GM12878 (cell line): ENCODE data around the gene MUC5AC. TPM values are rescaled to one million over a fixed set of nuclear protein-coding genes. Genes with fewer than 3 reads are reported as not detected.

Source experiments
- ATAC-seq: fragments of 200-7000 bp; cut with Tn5 transposase; 3 replicates; pipeline ENCODE4 v1.9.1; 2020; ENCODE audit warnings: mild to moderate bottlenecking, moderate library complexity
- BruUV-seq: library from RNA; stranded (reverse); fragments of 400-500 nt; replicated peaks from 2 replicates; lab custom pipeline; 2021; lab: Mats Ljungman, UMichigan
- CTCF ChIA-PET: fragments of 300-600 bp; sonication (Branson Sonifier 250); formaldehyde crosslinking; extraction: SDS; loops from one replicate; lab custom pipeline; 2021; ENCODE audit warnings: inconsistent platforms; lab: Yijun Ruan, JAX
- POLR2A ChIA-PET: fragments of 350-600 bp; formaldehyde crosslinking; extraction: SDS; loops from one replicate; lab custom pipeline; 2021; ENCODE audit warnings: inconsistent platforms; lab: Charles Lee
- RAD21 ChIA-PET: fragments of 300-600 bp; sonication (Branson Sonifier 250); formaldehyde crosslinking; loops from one replicate; lab custom pipeline; 2023; ENCODE audit warnings: antibody characterized with exemption; ENCODE audit not compliant: unreplicated experiment; lab: Charles Lee
- SMC1A ChIA-PET: fragments of 300-600 bp; sonication (Branson Sonifier 250); formaldehyde crosslinking; loops from one replicate; lab custom pipeline; 2023; ENCODE audit not compliant: unreplicated experiment, uncharacterized antibody; lab: Charles Lee
- DNase-seq: peaks from one replicate; pipeline ENCODE4 v3.0.0-alpha.2; 2011; ENCODE audit warnings: low read depth, low spot score
- FAIRE-seq: peaks from 3 replicates; lab custom pipeline; 2011; peaks lifted over from hg19 to GRCh38; lab: Jason Lieb, UNC
- H2AFZ ChIP-seq: 2 replicates; pipeline ENCODE4 v1.6.0; 2011; ENCODE audit warnings: low read depth, low read length, control low read depth; ENCODE audit not compliant: control insufficient read depth
- H3K27ac ChIP-seq: 2 replicates; pipeline ENCODE4 v1.5.1; 2011; ENCODE audit warnings: control low read depth; ENCODE audit not compliant: control insufficient read depth, insufficient read depth
- H3K27me3 ChIP-seq, 2 experiments: replicated peaks in 1 of 2; 2 replicates each; pipeline versions ENCODE4 v1.6.0 to v1.6.1; 2011; ENCODE audit warnings: low read length in 1 of 2; ENCODE audit not compliant: control insufficient read depth in 2 of 2, insufficient read depth in 2 of 2
- H3K36me3 ChIP-seq, 2 experiments: 2 replicates each; pipeline ENCODE4 v1.5.1; 2011; ENCODE audit warnings: low read length in 1 of 2; ENCODE audit not compliant: control insufficient read depth in 2 of 2, insufficient read depth in 2 of 2
- H3K4me1 ChIP-seq: 2 replicates; pipeline ENCODE4 v1.6.1; 2011; ENCODE audit warnings: mild to moderate bottlenecking, low read length, moderate library complexity, mixed read lengths; ENCODE audit not compliant: control insufficient read depth, insufficient read depth
- H3K4me2 ChIP-seq: 2 replicates; pipeline ENCODE4 v1.6.0; 2011; ENCODE audit warnings: control low read depth; ENCODE audit not compliant: control insufficient read depth, insufficient read depth
- H3K4me3 ChIP-seq: fragments of 200-600 bp; sonication (generic); 2 replicates; pipeline ENCODE4 v1.5.1; 2016
- H3K79me2 ChIP-seq: 2 replicates; pipeline ENCODE4 v1.6.0; 2011; ENCODE audit warnings: low read length; ENCODE audit not compliant: control insufficient read depth, insufficient read depth
- H3K9ac ChIP-seq: 2 replicates; pipeline ENCODE4 v1.8.0; 2011; ENCODE audit warnings: low read length, control low read depth, mixed read lengths; ENCODE audit not compliant: control insufficient read depth, insufficient read depth
- H3K9me3 ChIP-seq: replicated peaks from 3 replicates; pipeline ENCODE4 v1.5.1; 2011; ENCODE audit warnings: mild to moderate bottlenecking, low read length; ENCODE audit not compliant: control insufficient read depth, insufficient read depth
- H4K20me1 ChIP-seq: 2 replicates; pipeline ENCODE4 v1.6.0; 2011; ENCODE audit not compliant: control insufficient read depth, insufficient read depth
- MYB ChIP-seq: fragments of 150-350 bp; IDR thresholded peaks from 2 replicates; pipeline ENCODE4 v1.6.1; 2014; ENCODE audit warnings: mild to moderate bottlenecking, low read depth, low read length, borderline replicate concordance
- NR2C2 ChIP-seq: IDR thresholded peaks from 2 replicates; pipeline ENCODE4 v1.6.1; 2011; ENCODE audit warnings: borderline replicate concordance, low read depth; ENCODE audit not compliant: control insufficient read depth, insufficient read length
- WGBS: methylation state at CpG from one replicate; pipeline ENCODE4 v1.1.6; 2016; ENCODE audit warnings: low lambda C conversion rate; ENCODE audit not compliant: insufficient replicate concordance, insufficient coverage; ENCODE audit errors: missing lambda C conversion rate; 5-methylcytosine and 5-hydroxymethylcytosine counted together
- in situ Hi-C: fragments of 300-500 bp; cut with MboI; formaldehyde crosslinking; loops from 9 replicates; pipeline ENCODE4 v1.14.3; 2018; ENCODE audit warnings: mixed read lengths
- intact Hi-C: fragments of 100-400 bp; cut with micrococcal nuclease; formaldehyde crosslinking; loops from one replicate; pipeline ENCODE4 v1.14.2; 2022; ENCODE audit not compliant: unreplicated experiment
- polyA plus RNA-seq, 11 experiments: library from polyadenylated mRNA; depleted of rRNA in 4 of 11; unstranded in 6 of 11; stranded (reverse) in 5 of 11; fragments of >200 nt; fragmentation: Nextera tagmentation in 4 of 11; fragmentation: Illumina TruSeq in 1 of 11; extraction: Ambion mirVana in 4 of 11; extraction: Trizol in 1 of 11; gene quantifications; 1 replicate in 1 of 11; 2 replicates in 10 of 11; pipeline versions ENCODE4 v1.2.1 to v1.2.3, GENCODE V29; 2011 to 2016; ENCODE audit warnings: inconsistent platforms in 2 of 11, missing spikeins in 2 of 11, low read depth in 1 of 11
- total RNA-seq, 4 experiments: library from RNA; depleted of rRNA in 3 of 4; stranded (reverse); fragments of >200 nt in 3 of 4; fragmentation: Illumina TruSeq in 1 of 4; extraction: Trizol in 1 of 4; gene quantifications; 2 replicates each; pipeline versions ENCODE4 v1.2.1 to v1.2.3, GENCODE V29; 2013 to 2021
- TF ChIP-seq, protein P1 (sequence below): IDR thresholded peaks from 2 replicates; pipeline ENCODE4 v1.6.1; 2012; ENCODE audit warnings: low read depth, low read length, improper control_type of control experiment
- TF ChIP-seq, protein P2 (sequence below): IDR thresholded peaks from 2 replicates; pipeline ENCODE4 v1.6.1; 2012; ENCODE audit warnings: low read length, inconsistent platforms

Gene MUC5AC
- total and polyA plus RNA-seq, 10 of the 15 experiments (the other 5 are each of a cell fraction or from before 2014, with no cell fraction given) = under 0.01 to 0.01 TPM; not detected in 8

DNA sequence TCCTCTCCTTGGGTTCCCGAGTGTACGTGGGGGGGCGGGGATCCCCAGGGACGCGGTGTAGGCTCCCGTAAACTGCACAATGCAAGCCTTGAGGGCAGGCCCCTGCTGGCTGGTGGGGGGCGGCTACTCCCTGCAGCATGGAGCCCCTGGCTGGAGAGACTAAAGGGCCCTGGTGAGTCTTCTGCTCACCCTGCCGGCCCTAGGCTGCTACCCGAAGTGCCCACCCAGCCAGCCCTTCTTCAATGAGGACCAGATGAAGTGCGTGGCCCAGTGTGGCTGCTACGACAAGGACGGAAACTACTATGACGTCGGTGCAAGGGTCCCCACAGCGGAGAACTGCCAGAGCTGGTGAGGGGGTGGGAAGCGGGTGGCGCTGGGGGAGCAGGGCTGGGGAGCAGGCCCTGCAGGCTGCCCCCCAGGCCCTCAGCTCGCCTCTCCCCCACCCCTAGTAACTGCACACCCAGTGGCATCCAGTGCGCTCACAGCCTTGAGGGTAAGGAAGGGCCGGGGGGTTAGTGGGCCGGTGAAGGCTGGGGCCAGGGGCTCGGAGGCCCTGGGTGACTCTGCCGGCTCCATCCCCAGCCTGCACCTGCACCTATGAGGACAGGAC is 81.9 kb downstream of the MUC5AC start:
- in situ Hi-C loops = no loop called here

More for the DNA sequence above, 81.9 kb downstream of the MUC5AC start:
- POLR2A ChIA-PET = no interaction called here
- Histone ChIP-seq H3K27ac (no peak overlapping the region), H3K4me2 (no peak overlapping the region), H3K9ac (no peak overlapping the region), H3K4me3 (no peak overlapping the region), H3K79me2 (no peaks in the 10 kb centered on the region), H3K27me3 (no peaks in the 10 kb centered on the region), H3K9me3 (no peaks in the 10 kb centered on the region; the same call in 2 of the 3 replicates), H3K36me3 (no peaks in the 10 kb centered on the region), H2AFZ (no peak overlapping the region), H3K4me1 (no peaks in the 10 kb centered on the region), H4K20me1 (no peaks in the 10 kb centered on the region)
- DNase-seq (no peak), ATAC-seq (no peak), FAIRE-seq (no peak)
- CTCF ChIA-PET = no interaction called here
- RAD21 ChIA-PET = no interaction called here
- 56% methylated on average over 17 of the region's 23 CpGs for WGBS
- TF ChIP-seq NR2C2 (no peak), MYB (no peak)
- TF ChIP-seq, protein P1, sequence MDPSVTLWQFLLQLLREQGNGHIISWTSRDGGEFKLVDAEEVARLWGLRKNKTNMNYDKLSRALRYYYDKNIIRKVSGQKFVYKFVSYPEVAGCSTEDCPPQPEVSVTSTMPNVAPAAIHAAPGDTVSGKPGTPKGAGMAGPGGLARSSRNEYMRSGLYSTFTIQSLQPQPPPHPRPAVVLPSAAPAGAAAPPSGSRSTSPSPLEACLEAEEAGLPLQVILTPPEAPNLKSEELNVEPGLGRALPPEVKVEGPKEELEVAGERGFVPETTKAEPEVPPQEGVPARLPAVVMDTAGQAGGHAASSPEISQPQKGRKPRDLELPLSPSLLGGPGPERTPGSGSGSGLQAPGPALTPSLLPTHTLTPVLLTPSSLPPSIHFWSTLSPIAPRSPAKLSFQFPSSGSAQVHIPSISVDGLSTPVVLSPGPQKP = no peak
- TF ChIP-seq, protein P2, sequence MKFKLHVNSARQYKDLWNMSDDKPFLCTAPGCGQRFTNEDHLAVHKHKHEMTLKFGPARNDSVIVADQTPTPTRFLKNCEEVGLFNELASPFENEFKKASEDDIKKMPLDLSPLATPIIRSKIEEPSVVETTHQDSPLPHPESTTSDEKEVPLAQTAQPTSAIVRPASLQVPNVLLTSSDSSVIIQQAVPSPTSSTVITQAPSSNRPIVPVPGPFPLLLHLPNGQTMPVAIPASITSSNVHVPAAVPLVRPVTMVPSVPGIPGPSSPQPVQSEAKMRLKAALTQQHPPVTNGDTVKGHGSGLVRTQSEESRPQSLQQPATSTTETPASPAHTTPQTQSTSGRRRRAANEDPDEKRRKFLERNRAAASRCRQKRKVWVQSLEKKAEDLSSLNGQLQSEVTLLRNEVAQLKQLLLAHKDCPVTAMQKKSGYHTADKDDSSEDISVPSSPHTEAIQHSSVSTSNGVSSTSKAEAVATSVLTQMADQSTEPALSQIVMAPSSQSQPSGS = no peak
- SMC1A ChIA-PET = no interaction called here
- intact Hi-C loops = no loop called here
- no TSS peak for BruUV-seq
